Measurements from ENCODE around the gene NODAL.

The NODAL gene

GRCh38 chr10:70459774-70460490, 18.5 kb upstream of the NODAL start:
- H3K9me3 ChIP-seq (ENCODE audit: severe bottlenecking), result no peaks in the 10 kb centered on the region
- no peaks in the 10 kb centered on the region for H3K36me3 ChIP-seq
- no peak overlapping the region for H3K27ac ChIP-seq
- no peaks in the 10 kb centered on the region for H3K27me3 ChIP-seq (ENCODE audit: insufficient read depth, low read depth, severe bottlenecking)
- H3K4me3 ChIP-seq (ENCODE audit: low read depth, low read length), result no peak overlapping the region
- DNase-seq, result no peak
- no peak for TF ChIP-seq CTCF (IDR thresholded peaks at IDR 0.05; ENCODE audit: low read depth, low read length)

GRCh38 chr10:70459061-70459773, 17.7 kb upstream of the NODAL start:
- Histone ChIP-seq H3K4me3 (ENCODE audit: low read depth, low read length) (peak overlapping the region; percentile 40), H3K27ac (peak overlapping the region; percentile 84), H3K9me3 (ENCODE audit: severe bottlenecking) (no peaks in the 10 kb centered on the region), H3K36me3 (no peaks in the 10 kb centered on the region), H3K27me3 (ENCODE audit: insufficient read depth, low read depth, severe bottlenecking) (no peaks in the 10 kb centered on the region)
- TF ChIP-seq CTCF (IDR thresholded peaks at IDR 0.05; ENCODE audit: low read depth, low read length), result no peak
- DNase-seq, result no peak

GRCh38 chr10:70458329-70459060, 17.0 kb upstream of the NODAL start:
- DNase-seq, result peak; percentile 71
- Histone ChIP-seq H3K27ac (peak overlapping the region; percentile 84), H3K27me3 (ENCODE audit: insufficient read depth, low read depth, severe bottlenecking) (no peaks in the 10 kb centered on the region), H3K9me3 (ENCODE audit: severe bottlenecking) (no peaks in the 10 kb centered on the region), H3K4me3 (ENCODE audit: low read depth, low read length) (peak overlapping the region; percentile 40), H3K36me3 (no peaks in the 10 kb centered on the region)
- no peak for TF ChIP-seq CTCF (IDR thresholded peaks at IDR 0.05; ENCODE audit: low read depth, low read length)

- Histone ChIP-seq H3K4me3 (ENCODE audit: low read depth, low read length) (no peak overlapping the region), H3K27me3 (ENCODE audit: insufficient read depth, low read depth, severe bottlenecking) (no peaks in the 10 kb centered on the region), H3K9me3 (ENCODE audit: severe bottlenecking) (no peaks in the 10 kb centered on the region), H3K27ac (peak overlapping the region; percentile 84), H3K36me3 (no peaks in the 10 kb centered on the region)
- TF ChIP-seq CTCF (IDR thresholded peaks at IDR 0.05; ENCODE audit: low read depth, low read length), result no peak
- DNase-seq, result no peak
Measured at GRCh38 chr10:70457759-70458305, 16.4 kb upstream of the NODAL start.

- H3K27me3 ChIP-seq (ENCODE audit: insufficient read depth, low read depth, severe bottlenecking), result no peaks in the 10 kb centered on the region
- no peak overlapping the region for H3K4me3 ChIP-seq (ENCODE audit: low read depth, low read length)
Measured at GRCh38 chr10:70456164-70456563, 14.7 kb upstream of the NODAL start.

More at GRCh38 chr10:70456164-70456563, 14.7 kb upstream of the NODAL start:
- no peaks in the 10 kb centered on the region for H3K9me3 ChIP-seq (ENCODE audit: severe bottlenecking)
- no peak for TF ChIP-seq CTCF (IDR thresholded peaks at IDR 0.05; ENCODE audit: low read depth, low read length)
- H3K27ac ChIP-seq, result no peak overlapping the region
- no peak for DNase-seq
- no peaks in the 10 kb centered on the region for H3K36me3 ChIP-seq
